ENCODE measurements around the gene INPP5F.

DNA sequence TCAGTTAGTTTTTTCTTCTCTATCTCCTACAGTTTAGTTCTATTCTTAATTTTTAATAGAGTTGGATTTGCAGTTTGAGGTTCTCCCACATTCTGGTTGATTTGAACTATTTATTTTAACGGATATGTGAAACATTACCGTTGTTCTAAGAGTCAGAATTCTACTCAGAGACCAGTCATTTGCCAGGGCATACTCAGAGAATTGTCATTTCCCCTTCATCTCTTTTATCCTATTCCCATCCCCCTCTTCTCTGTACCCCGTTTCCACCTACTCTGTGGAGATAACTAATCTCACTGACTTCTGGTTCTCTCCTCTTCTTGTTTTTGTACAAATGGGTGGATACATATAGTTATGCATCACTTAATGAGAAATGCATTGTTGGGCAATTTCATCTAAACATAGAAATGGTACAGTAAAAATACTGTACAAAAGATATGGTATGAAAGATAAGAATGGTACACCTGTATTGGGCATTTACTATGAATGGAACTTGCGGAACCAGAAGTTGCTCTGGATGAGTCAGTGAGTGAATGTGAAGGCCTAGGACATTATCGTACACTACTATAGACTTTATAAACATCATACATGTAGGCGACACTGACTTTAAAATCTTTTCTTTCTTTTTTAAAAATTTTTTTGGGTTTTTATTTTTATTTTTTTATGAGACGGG is 53.1 kb downstream of the INPP5F start:
- no peak for TF ChIP-seq POLR2A (IDR thresholded peaks at IDR 0.05; ENCODE audit: low read length)
- no peak for TF ChIP-seq GATA1 (IDR thresholded peaks at IDR 0.05; ENCODE audit: low read depth, low read length)
